ENCODE results near the gene USO1.

The USO1 gene

GRCh38 chr4:75820197-75820596 lies 95.8 kb downstream of the USO1 start:
- no peak for TF ChIP-seq TAF1 (IDR thresholded peaks at IDR 0.05; ENCODE audit: borderline replicate concordance, insufficient read depth, low read length)
- TF ChIP-seq POLR2AphosphoS5 (IDR thresholded peaks at IDR 0.05; ENCODE audit: low read depth, low read length), result no peak
- TF ChIP-seq SIN3A (IDR thresholded peaks at IDR 0.05; ENCODE audit: borderline replicate concordance, insufficient read depth, low read length), result no peak
- TF ChIP-seq REST (IDR thresholded peaks at IDR 0.05; ENCODE audit: insufficient read depth in 1 of 2, low read depth in 2 of 2, low read length in 2 of 2), result no peak

GRCh38 chr4:75820676-75821075 lies 96.3 kb downstream of the USO1 start:
- TF ChIP-seq TAF1 (IDR thresholded peaks at IDR 0.05; ENCODE audit: borderline replicate concordance, insufficient read depth, low read length) (no peak), POLR2AphosphoS5 (IDR thresholded peaks at IDR 0.05; ENCODE audit: low read depth, low read length) (no peak), SIN3A (IDR thresholded peaks at IDR 0.05; ENCODE audit: borderline replicate concordance, insufficient read depth, low read length) (no peak), FOXP2 (optimal IDR thresholded peaks at IDR 0.05; ENCODE audit: borderline replicate concordance, extremely low read depth, extremely low read length, insufficient read depth) (no peak), REST (IDR thresholded peaks at IDR 0.05; ENCODE audit: insufficient read depth in 1 of 2, low read depth in 2 of 2, low read length in 2 of 2) (no peak)

GRCh38 chr4:75821216-75821615 lies 96.8 kb downstream of the USO1 start:
- TF ChIP-seq POLR2AphosphoS5 (IDR thresholded peaks at IDR 0.05; ENCODE audit: low read depth, low read length) (no peak), TAF1 (IDR thresholded peaks at IDR 0.05; ENCODE audit: borderline replicate concordance, insufficient read depth, low read length) (no peak), FOXP2 (optimal IDR thresholded peaks at IDR 0.05; ENCODE audit: borderline replicate concordance, extremely low read depth, extremely low read length, insufficient read depth) (no peak), SIN3A (IDR thresholded peaks at IDR 0.05; ENCODE audit: borderline replicate concordance, insufficient read depth, low read length) (no peak), REST (IDR thresholded peaks at IDR 0.05; ENCODE audit: insufficient read depth in 1 of 2, low read depth in 2 of 2, low read length in 2 of 2) (no peak)

GRCh38 chr4:75821966-75822365 lies 97.6 kb downstream of the USO1 start:
- TF ChIP-seq SIN3A (IDR thresholded peaks at IDR 0.05; ENCODE audit: borderline replicate concordance, insufficient read depth, low read length), result no peak

- no peak for TF ChIP-seq TAF1 (IDR thresholded peaks at IDR 0.05; ENCODE audit: borderline replicate concordance, insufficient read depth, low read length)
- no peak for TF ChIP-seq REST (IDR thresholded peaks at IDR 0.05; ENCODE audit: insufficient read depth in 1 of 2, low read depth in 2 of 2, low read length in 2 of 2)
- no peak for TF ChIP-seq POLR2AphosphoS5 (IDR thresholded peaks at IDR 0.05; ENCODE audit: low read depth, low read length)
- no peak for TF ChIP-seq SIN3A (IDR thresholded peaks at IDR 0.05; ENCODE audit: borderline replicate concordance, insufficient read depth, low read length)
These were observed 98.0 kb downstream of the USO1 start for GRCh38 chr4:75822416-75822815.

Data from PFSK-1 (cell line).